MG63 (cell line): ENCODE data around the gene ART3. TPM values are rescaled to one million over a fixed set of nuclear protein-coding genes. Genes with fewer than 3 reads are reported as not detected.
"Not testable (repeated sequence)": the region's sequence is repeated elsewhere in the genome, so short reads cannot be mapped to it uniquely, and the experiment has no call there.

Experiments
- DNase-seq: peaks from one replicate; pipeline ENCODE4 v3.0.0-alpha.2; 2020
- H3K27me3 ChIP-seq: fragments of 250-450 bp; sonication (Bioruptor Pico); 2 replicates; pipeline ENCODE4 v1.5.1; 2020; ENCODE audit warnings: mild to moderate bottlenecking, moderate library complexity
- H3K36me3 ChIP-seq: fragments of 250-450 bp; sonication (Bioruptor Pico); 2 replicates; pipeline ENCODE4 v1.5.1; 2020; ENCODE audit warnings: mild to moderate bottlenecking, moderate library complexity
- H3K4me3 ChIP-seq: fragments of 250-450 bp; sonication (Bioruptor Pico); 2 replicates; pipeline ENCODE4 v1.5.1; 2020; ENCODE audit warnings: mild to moderate bottlenecking, moderate library complexity
- H3K9me3 ChIP-seq: fragments of 250-450 bp; sonication (Bioruptor Pico); 2 replicates; pipeline ENCODE4 v1.5.1; 2020; ENCODE audit warnings: mild to moderate bottlenecking, moderate library complexity
- total RNA-seq: library from RNA; depleted of rRNA; stranded (reverse); fragments of >200 nt; shearing (Covaris generic); gene quantifications from 2 replicates; pipeline ENCODE4 v1.2.3, GENCODE V29; 2014; ENCODE audit warnings: low replicate concordance; rRNA removed

ART3 gene, protein sequence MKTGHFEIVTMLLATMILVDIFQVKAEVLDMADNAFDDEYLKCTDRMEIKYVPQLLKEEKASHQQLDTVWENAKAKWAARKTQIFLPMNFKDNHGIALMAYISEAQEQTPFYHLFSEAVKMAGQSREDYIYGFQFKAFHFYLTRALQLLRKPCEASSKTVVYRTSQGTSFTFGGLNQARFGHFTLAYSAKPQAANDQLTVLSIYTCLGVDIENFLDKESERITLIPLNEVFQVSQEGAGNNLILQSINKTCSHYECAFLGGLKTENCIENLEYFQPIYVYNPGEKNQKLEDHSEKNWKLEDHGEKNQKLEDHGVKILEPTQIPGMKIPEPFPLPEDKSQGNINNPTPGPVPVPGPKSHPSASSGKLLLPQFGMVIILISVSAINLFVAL
- total RNA-seq, result not detected in 2 replicates

- H3K27me3 ChIP-seq, result no peaks in the 10 kb centered on the region
- H3K36me3 ChIP-seq, result no peaks in the 10 kb centered on the region
- DNase-seq, result no peak
- H3K9me3 ChIP-seq, result no peaks in the 10 kb centered on the region
- H3K4me3 ChIP-seq, result no peak within 1 kb of the TSS
These were observed at the start of gene ART3 for GRCh38 chr4:76074468-76074867. TSS of gene ART3 (plus strand) at chr4:76074709. CDS start at chr4:76075890, 1,181 bp downstream.

- peak overlapping the region; percentile 30 for H3K4me3 ChIP-seq
- no peaks in the 10 kb centered on the region for H3K9me3 ChIP-seq
- DNase-seq, result no peak
These were observed 46.2 kb upstream of the ART3 start for GRCh38 chr4:76028350-76028765.

DNA sequence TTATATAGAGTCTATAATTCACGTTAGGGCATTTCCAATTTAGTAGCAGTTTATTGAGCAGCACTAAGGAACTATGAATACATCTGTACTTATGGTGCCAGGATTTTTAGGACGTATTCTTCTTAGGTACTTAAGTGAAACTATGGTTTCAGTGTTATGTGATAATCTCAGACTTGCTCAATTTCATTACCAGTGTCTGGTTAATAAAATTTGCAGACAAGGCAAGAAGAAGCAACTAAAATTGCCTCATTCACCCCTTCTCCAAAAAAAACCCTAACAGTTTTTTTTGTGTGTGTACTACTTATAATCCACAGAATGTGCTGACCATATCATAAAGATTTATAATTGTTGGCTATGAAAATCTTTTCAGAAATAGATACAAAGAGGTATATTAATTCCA, 45.2 kb upstream of the ART3 start:
- Histone ChIP-seq H3K27me3 (no peaks in the 10 kb centered on the region), H3K36me3 (no peaks in the 10 kb centered on the region), H3K9me3 (no peaks in the 10 kb centered on the region)

More at GRCh38 chr4:76028350-76028765, 46.2 kb upstream of the ART3 start:
- Histone ChIP-seq H3K27me3 (no peaks in the 10 kb centered on the region), H3K36me3 (no peaks in the 10 kb centered on the region)

DNA sequence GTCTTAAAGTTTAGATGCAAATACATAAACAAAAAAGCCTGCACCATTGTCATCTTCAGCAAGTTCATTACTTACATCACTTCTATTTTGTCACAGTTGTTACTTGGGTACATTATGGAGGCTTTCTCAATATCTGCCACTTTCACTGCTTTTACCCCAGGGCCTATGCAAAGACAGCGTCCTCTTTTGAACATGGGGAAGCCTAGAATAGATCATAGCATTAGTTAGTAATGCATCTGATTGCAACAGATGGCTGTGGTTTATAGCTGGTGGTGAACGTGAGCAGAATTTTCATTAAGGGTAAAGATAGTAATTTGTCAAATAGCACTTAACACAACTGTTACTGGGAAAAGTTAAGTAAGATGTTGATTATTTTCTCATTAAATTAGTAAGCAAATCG, 39.4 kb upstream of the ART3 start:
- Histone ChIP-seq H3K27me3 (no peaks in the 10 kb centered on the region), H3K4me3 (no peak overlapping the region), H3K36me3 (no peaks in the 10 kb centered on the region), H3K9me3 (no peaks in the 10 kb centered on the region)
- DNase-seq, result no peak

More for the DNA sequence above, 45.2 kb upstream of the ART3 start:
- DNase-seq, result no peak
- no peak overlapping the region for H3K4me3 ChIP-seq

- Histone ChIP-seq H3K4me3 (no peak within 1 kb of the TSS), H3K9me3 (no peaks in the 10 kb centered on the region), H3K36me3 (no peaks in the 10 kb centered on the region), H3K27me3 (no peaks in the 10 kb centered on the region)
- DNase-seq, result no peak
These were observed 38.6 kb upstream of the ART3 start, which contains the start of gene CXCL11 for GRCh38 chr4:76035799-76036380. TSS of gene CXCL11 (minus strand) at chr4:76036070. CDS start at chr4:76035987, 83 bp downstream.

- no peaks in the 10 kb centered on the region for H3K9me3 ChIP-seq
- no peaks in the 10 kb centered on the region for H3K27me3 ChIP-seq
- no peak for DNase-seq
- H3K4me3 ChIP-seq, result no peak overlapping the region
- H3K36me3 ChIP-seq, result no peaks in the 10 kb centered on the region
These were observed 37.7 kb upstream of the ART3 start for GRCh38 chr4:76036855-76037254.

- H3K4me3 ChIP-seq, H3K27me3 ChIP-seq, H3K9me3 ChIP-seq, DNase-seq, H3K36me3 ChIP-seq: not testable (repeated sequence)
These were observed 32.1 kb upstream of the ART3 start for GRCh38 chr4:76042241-76042998.

DNA sequence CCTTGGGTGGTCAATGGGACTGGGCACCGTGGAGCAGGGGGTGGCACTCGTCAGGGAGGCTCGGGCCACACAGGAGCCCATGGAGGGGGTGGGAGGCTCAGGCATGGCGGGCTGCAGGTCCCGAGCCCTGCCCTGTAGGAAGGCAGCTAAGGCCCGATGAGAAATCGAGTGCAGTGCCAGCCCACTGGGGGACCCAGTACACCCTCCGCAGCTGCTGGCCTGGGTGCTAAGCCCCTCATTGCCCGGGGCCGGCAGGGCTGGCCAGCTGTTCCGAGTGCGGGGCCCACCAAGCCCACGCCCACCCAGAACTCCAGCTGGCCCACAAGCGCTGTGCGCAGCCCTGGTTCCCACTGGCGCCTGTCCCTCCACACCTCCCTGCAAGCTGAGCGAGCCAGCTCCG, 31.2 kb upstream of the ART3 start:
- not testable (repeated sequence) for H3K36me3 ChIP-seq, DNase-seq, H3K4me3 ChIP-seq

GRCh38 chr4:76044686-76045085, 29.8 kb upstream of the ART3 start:
- H3K9me3 ChIP-seq, H3K27me3 ChIP-seq, H3K4me3 ChIP-seq, DNase-seq, H3K36me3 ChIP-seq: not testable (repeated sequence)

More for the DNA sequence above, 31.2 kb upstream of the ART3 start:
- not testable (repeated sequence) for H3K27me3 ChIP-seq, H3K9me3 ChIP-seq

GRCh38 chr4:76049860-76050416, 24.6 kb upstream of the ART3 start:
- not testable (repeated sequence) for H3K27me3 ChIP-seq, DNase-seq, H3K9me3 ChIP-seq, H3K36me3 ChIP-seq, H3K4me3 ChIP-seq

DNA sequence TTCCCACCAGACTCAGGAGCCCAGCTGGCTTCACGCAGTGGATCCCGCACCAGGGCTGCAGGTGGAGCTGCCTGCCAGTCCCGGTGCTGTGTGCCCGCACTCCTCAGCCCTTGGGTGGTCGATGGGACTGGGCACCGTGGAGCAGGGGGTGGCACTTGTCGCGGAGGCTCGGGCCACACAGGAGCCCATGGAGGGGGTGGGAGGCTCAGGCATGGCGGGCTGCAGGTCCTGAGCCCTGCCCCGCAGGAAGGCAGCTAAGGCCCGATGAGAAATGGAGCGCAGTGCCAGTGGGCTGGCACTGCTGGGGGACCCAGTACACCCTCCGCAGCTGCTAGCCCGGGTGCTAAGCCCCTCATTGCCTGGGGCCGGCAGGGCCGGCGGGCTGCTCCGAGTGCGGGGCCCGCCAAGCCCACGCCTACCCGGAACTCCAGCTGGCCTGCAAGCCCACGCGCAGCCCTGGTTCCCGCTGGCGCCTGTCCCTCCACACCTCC, 23.9 kb upstream of the ART3 start:
- not testable (repeated sequence) for H3K4me3 ChIP-seq, DNase-seq, H3K27me3 ChIP-seq, H3K9me3 ChIP-seq, H3K36me3 ChIP-seq

GRCh38 chr4:76053730-76054129, 20.8 kb upstream of the ART3 start:
- H3K4me3 ChIP-seq, result no peak overlapping the region
- DNase-seq, result no peak
- no peaks in the 10 kb centered on the region; the same call in 1 of the 2 replicates for H3K27me3 ChIP-seq
- H3K36me3 ChIP-seq, result no peaks in the 10 kb centered on the region
- no peaks in the 10 kb centered on the region for H3K9me3 ChIP-seq

DNA sequence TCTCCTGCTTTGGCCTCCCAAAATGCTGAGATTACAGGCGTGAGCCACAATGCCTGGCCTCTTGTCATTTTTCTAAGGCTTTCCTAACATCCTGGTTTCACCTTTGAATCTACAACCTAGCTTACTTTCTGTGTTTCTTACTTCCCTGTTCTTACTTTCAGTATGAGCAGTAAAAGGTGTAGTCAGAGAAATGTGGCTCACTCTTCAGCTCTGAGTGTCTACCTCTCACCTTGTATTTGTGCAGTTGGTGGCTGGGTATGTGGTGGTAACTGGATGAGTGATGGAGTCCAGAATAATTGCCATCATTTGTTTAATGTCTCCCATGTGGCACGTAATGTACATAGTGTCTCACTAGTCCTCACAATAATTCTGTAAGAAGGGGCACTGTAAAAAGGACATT, 19.5 kb upstream of the ART3 start:
- DNase-seq, result no peak
- H3K9me3 ChIP-seq, result no peaks in the 10 kb centered on the region
- no peaks in the 10 kb centered on the region for H3K36me3 ChIP-seq
- no peaks in the 10 kb centered on the region; the same call in 1 of the 2 replicates for H3K27me3 ChIP-seq
- H3K4me3 ChIP-seq, result no peak overlapping the region

DNA sequence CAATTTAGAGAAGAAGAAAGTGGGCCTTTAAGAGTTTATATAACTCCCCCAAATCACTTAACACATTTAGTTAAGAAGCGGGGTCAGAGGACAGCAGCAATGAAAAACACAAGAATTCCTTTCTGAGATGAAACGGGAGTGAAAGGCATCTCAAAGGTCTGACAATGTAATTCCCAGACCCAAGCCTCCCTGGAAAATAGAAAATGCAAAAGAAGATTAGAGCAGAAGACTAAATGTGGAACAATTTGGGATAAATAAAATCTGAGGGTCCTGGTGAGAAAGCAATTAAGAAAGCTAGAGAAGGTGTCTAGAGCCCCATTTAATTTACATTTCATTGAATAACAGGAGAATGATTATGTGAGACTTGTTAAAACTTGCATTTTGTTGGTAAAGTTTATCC, 19.1 kb upstream of the ART3 start:
- DNase-seq, result no peak
- Histone ChIP-seq H3K27me3 (no peaks in the 10 kb centered on the region; the same call in 1 of the 2 replicates), H3K4me3 (no peak overlapping the region)

GRCh38 chr4:76058302-76058701, 16.2 kb upstream of the ART3 start:
- no peaks in the 10 kb centered on the region for H3K36me3 ChIP-seq
- no peak for DNase-seq
- H3K4me3 ChIP-seq, result no peak overlapping the region
- no peaks in the 10 kb centered on the region for H3K9me3 ChIP-seq
- H3K27me3 ChIP-seq, result no peaks in the 10 kb centered on the region; the same call in 1 of the 2 replicates

More for the DNA sequence above, 19.1 kb upstream of the ART3 start:
- Histone ChIP-seq H3K36me3 (no peaks in the 10 kb centered on the region), H3K9me3 (no peaks in the 10 kb centered on the region)

- DNase-seq, result no peak
- no peaks in the 10 kb centered on the region; the same call in 1 of the 2 replicates for H3K27me3 ChIP-seq
- no peak overlapping the region for H3K4me3 ChIP-seq
- no peaks in the 10 kb centered on the region for H3K9me3 ChIP-seq
- no peaks in the 10 kb centered on the region for H3K36me3 ChIP-seq
These were observed 15.6 kb upstream of the ART3 start for GRCh38 chr4:76058888-76059426.
